Measurements from ENCODE around the gene TFCP2. TPM values are rescaled to one million over a fixed set of nuclear protein-coding genes. Genes with fewer than 3 reads are reported as not detected.

The TFCP2 gene
- total RNA-seq, 1 donor: 3.9 TPM

DNA sequence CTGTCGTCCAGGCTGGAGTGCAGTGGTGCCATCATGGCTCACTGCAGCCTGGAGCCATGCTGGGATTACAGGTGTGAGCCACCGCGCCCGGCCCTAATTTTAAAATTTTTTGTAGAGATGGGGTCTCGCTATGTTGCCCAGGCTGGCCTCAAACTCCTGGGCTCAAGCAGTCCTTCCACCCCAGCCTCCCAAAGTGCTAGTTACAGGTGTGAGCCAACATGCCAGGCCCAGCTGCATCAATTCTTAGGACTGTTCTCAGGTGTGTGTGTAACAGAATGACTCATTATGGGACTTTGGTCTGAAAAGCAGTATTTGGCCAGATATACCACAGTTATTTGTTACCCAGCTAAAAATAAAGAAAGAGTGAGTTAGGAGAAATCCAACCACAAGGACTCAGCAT, 107.4 kb downstream of the TFCP2 start:
- H3K9me3 ChIP-seq (ENCODE audit: low read depth, low read length): no peaks in the 10 kb centered on the region
- H3K27me3 ChIP-seq (ENCODE audit: insufficient read depth, low read length): no peaks in the 10 kb centered on the region
- no peak overlapping the region for H3K4me3 ChIP-seq (ENCODE audit: low read length)

DNA sequence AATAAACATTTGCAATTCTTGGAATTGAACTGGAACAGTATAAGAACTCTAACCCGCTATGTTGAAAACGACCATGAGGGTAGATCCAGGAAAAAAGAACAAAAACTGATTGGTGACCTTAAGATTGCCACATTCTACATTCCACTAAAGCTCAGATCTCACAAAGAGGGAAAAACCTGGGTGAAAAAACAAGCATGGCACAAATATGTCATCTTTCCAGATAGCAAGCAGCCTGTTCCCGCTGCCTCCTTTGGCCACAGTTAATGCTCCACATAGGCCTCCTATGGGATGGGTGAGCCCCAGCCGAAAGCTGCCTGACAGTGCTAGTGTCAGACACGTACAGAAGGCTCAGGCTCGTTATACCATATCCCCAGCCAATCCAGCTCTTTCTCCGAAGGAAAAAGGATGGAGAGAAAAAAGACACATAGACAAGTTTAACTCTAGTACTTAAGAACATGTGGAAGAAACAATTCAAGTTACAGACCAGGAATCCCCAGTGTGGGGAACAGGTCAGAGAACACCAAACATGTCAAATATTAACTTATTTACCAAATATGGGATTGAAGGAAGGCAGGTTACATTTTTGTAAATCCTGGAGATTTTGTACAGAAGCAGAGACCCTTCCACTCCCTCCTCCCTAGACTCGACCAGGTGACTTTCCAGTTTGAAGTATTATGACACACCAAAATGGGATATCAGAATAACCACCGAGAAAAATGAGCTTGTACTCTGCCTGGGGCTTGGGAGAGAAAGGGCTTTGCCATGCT, 110.1 kb downstream of the TFCP2 start:
- H3K9me3 ChIP-seq (ENCODE audit: low read depth, low read length): no peaks in the 10 kb centered on the region
- peaks cover 4% of the 10 kb centered on the region for H3K4me1 ChIP-seq (ENCODE audit: insufficient read depth, low read length)
- no peaks in the 10 kb centered on the region for H3K27me3 ChIP-seq (ENCODE audit: insufficient read depth, low read length)
- H3K4me3 ChIP-seq (ENCODE audit: low read length): no peak overlapping the region

More for the DNA sequence above, 107.4 kb downstream of the TFCP2 start:
- no peaks in the 10 kb centered on the region for H3K4me1 ChIP-seq (ENCODE audit: insufficient read depth, low read length)

DNA sequence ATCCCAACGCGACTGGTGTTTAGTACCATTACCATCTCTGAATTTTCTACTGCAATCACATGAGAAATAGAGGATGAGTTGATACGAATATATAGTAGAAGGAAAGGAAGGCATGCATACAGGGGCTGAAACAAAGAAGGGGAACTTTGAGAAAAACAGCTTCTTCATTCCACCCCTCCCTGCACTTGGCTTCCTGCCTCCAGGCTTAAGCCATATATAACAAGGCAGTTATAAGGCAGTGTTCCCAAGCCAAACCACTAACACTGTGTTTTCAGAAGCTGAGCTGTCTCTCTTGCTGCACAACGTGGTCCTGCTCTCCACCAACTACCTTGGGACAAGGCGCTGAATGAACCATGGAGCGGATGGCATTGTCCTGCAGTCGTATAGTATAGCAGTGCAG, 113.8 kb downstream of the TFCP2 start:
- Histone ChIP-seq H3K4me1 (ENCODE audit: insufficient read depth, low read length) (peaks cover 10% of the 10 kb centered on the region), H3K4me3 (ENCODE audit: low read length) (no peak overlapping the region), H3K27me3 (ENCODE audit: insufficient read depth, low read length) (no peaks in the 10 kb centered on the region), H3K9me3 (ENCODE audit: low read depth, low read length) (no peaks in the 10 kb centered on the region)

DNA sequence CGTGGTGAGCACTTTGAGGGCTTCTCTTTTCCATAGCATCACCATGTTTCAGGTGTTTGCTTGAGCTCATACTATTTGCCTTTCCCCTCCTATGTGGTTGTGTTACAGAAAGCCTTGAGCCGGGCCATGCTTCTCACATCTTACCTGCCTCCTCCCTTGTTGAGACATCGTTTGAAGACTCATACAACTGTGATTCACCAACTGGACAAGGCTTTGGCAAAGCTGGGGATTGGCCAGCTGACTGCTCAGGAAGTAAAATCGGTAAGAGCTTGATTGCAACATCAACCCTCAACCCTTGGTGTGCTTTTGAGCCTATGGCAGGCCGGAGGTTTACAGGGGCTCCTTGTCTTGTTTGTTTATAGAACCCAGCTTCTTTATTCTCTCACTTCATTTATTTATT, 116.7 kb downstream of the TFCP2 start:
- Histone ChIP-seq H3K4me3 (ENCODE audit: low read length) (no peak overlapping the region), H3K9me3 (ENCODE audit: low read depth, low read length) (no peaks in the 10 kb centered on the region), H3K27me3 (ENCODE audit: insufficient read depth, low read length) (no peaks in the 10 kb centered on the region), H3K4me1 (ENCODE audit: insufficient read depth, low read length) (peaks cover 10% of the 10 kb centered on the region)

DNA sequence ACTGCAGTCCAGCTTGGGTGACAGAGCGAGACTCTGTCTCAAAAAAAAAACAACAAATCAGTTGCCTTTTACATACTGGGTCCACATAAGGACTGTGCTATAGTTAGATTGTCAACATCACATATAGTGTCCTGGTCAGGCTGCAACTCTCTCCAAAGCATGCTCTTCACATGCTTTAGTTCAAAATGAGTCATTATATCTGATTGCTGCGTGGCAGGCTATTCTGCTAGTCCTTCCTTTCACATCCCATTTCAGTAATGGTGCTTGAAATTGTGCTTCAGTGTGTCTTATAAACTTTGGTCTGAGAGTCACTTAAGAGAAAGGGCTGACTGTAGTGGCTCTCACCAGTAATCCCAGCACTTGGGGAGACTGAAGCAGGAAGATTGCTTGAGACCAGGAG, 117.9 kb downstream of the TFCP2 start:
- H3K9me3 ChIP-seq (ENCODE audit: low read depth, low read length): no peaks in the 10 kb centered on the region
- no peak overlapping the region for H3K4me3 ChIP-seq (ENCODE audit: low read length)
- H3K4me1 ChIP-seq (ENCODE audit: insufficient read depth, low read length): peaks cover 10% of the 10 kb centered on the region
- H3K27me3 ChIP-seq (ENCODE audit: insufficient read depth, low read length): no peaks in the 10 kb centered on the region

DNA sequence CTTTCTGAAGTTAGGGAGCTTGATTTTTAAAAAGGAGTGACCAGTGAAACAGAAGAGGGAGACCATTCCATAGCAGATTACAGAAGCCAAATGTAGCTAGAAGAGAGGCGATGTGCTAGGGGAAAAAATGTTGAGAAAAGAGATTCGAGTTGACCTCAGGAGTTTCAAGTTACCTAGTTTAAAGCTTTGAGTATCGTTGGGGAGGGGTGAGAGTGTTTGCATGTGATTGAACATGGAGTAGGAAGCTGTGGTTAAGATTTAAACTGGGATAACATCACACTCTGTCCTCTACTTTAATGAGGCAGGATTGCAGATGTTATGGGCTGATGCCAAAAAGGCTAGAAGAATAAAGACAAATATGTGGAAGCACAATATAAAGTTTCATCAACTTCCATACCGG, 121.1 kb downstream of the TFCP2 start:
- peaks cover 23% of the 10 kb centered on the region for H3K4me1 ChIP-seq (ENCODE audit: insufficient read depth, low read length)
- H3K9me3 ChIP-seq (ENCODE audit: low read depth, low read length): no peaks in the 10 kb centered on the region
- no peaks in the 10 kb centered on the region for H3K27me3 ChIP-seq (ENCODE audit: insufficient read depth, low read length)
- no peak overlapping the region for H3K4me3 ChIP-seq (ENCODE audit: low read length)

DNA sequence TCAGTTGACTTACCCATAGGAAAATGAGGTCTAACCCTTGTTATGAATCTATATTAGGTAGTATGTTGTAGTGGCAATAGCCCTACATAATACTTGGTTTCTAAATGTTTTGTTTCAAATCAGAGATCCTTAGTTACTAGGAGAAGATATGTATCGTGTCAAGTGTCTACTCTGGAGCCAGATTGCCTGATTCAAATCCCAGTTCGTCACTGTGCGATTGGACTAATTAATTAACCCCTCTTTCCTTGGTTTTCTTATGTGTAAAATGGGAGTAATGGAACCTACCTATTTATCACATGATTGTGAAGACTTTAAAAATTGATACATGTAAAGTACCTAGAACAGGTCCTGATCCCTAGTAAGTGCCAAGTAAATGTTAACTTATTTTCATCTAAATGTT, 123.4 kb downstream of the TFCP2 start:
- no peak overlapping the region for H3K4me3 ChIP-seq (ENCODE audit: low read length)

DNA sequence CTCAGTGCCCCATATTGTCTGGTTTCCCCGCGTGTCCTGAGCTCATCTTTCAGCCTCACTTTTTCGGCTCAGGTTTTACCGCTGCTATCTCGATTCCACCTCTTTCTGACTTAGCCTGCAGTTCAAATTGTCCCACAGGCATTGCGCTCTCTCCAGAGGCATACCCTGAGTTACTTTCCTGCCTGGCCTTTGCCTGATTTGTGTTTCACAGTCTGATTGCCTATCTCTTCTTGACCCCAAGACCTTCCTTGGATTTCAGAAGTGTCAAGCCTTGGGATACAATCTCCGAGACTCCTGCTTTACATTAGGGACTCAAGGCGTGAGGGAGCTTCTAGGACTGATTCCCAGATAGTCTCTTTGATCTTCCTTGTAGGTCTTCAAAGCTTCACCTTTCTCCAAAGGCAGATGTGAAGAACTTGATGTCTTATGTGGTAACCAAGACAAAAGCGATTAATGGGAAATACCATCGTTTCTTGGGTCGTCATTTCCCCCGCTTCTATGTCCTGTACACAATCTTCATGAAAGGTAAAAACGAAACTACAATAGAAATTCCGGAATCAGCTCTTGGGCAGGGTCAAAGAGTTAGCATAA, 124.2 kb downstream of the TFCP2 start:
- no peaks in the 10 kb centered on the region for H3K9me3 ChIP-seq (ENCODE audit: low read depth, low read length)
- H3K27me3 ChIP-seq (ENCODE audit: insufficient read depth, low read length): no peaks in the 10 kb centered on the region
- H3K4me3 ChIP-seq (ENCODE audit: low read length): peak overlapping the region; percentile 69
- peaks cover 16% of the 10 kb centered on the region for H3K4me1 ChIP-seq (ENCODE audit: insufficient read depth, low read length)

More for the DNA sequence above, 123.4 kb downstream of the TFCP2 start:
- peaks cover 16% of the 10 kb centered on the region for H3K4me1 ChIP-seq (ENCODE audit: insufficient read depth, low read length)
- no peaks in the 10 kb centered on the region for H3K27me3 ChIP-seq (ENCODE audit: insufficient read depth, low read length)
- no peaks in the 10 kb centered on the region for H3K9me3 ChIP-seq (ENCODE audit: low read depth, low read length)

DNA sequence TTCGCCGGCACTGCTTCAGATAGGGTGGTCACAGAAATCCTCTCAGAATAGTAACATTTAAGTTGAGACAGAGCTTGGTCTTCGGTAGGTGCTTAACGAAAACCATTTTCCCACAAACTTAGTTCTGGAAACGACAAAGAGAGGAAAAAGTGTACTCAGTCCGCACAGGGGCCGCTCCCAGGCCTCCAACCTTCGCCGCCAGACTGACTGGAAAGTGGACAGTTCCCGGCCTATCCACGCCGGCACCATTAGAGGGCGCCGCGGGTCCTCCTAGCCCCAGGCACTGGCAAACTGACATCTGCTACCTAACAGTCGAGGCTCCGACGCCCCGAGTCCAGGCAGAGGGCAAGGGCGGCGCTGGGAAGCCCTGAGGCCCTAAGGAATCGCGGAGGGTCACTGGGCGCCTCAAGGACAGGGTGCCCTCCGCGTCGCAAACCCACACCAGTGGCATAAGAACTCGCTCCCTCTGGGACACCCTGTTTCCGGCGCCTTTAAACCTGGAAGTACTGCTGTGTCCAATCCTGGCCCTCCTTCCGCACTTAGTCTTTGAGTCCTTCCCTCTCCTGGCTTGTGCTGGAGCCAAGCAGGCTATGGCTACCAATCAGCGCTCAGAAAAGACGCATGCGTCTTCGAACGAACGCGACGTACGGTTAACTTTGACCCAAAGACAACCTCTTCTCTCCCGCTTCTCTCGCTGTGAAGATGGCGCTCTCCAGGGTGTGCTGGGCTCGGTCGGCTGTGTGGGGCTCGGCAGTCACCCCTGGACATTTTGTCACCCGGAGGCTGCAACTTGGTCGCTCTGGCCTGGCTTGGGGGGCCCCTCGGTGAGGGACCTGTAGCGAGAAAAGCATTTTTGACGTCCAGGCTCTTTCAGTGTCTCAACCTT, 125.0 kb downstream of the TFCP2 start, which contains the start of gene LETMD1:
Gene LETMD1, plus strand, starts transcription at position 673 of the 886 bp plus-strand sequence. Its CDS starts 30 bp downstream, at position 703.
- peak within 1 kb of the TSS; percentile 69 for H3K4me3 ChIP-seq (ENCODE audit: low read length)
- H3K9me3 ChIP-seq (ENCODE audit: low read depth, low read length): no peaks in the 10 kb centered on the region
- peaks cover 16% of the 10 kb centered on the region for H3K4me1 ChIP-seq (ENCODE audit: insufficient read depth, low read length)
- no peaks in the 10 kb centered on the region for H3K27me3 ChIP-seq (ENCODE audit: insufficient read depth, low read length)

Other genes with a start within 250 kb of the TFCP2 start
- gene HIGD1C, start 220.6 kb downstream of the TFCP2 start, total RNA-seq: not detected
- 51.2 TPM for gene SLC11A2, start 146.8 kb downstream of the TFCP2 start, total RNA-seq
- gene LETMD1, start 124.8 kb downstream of the TFCP2 start, total RNA-seq: 63.4 TPM
- gene CSRNP2, start 89.5 kb downstream of the TFCP2 start, total RNA-seq: 7.7 TPM
- 5.5 TPM for gene POU6F1, start 44.9 kb upstream of the TFCP2 start, total RNA-seq
- gene DAZAP2, start 65.7 kb upstream of the TFCP2 start, total RNA-seq: 779 TPM
- 3.0 TPM for gene SMAGP, start 97.3 kb upstream of the TFCP2 start, total RNA-seq
- 211 TPM for gene BIN2, start 151.0 kb upstream of the TFCP2 start, total RNA-seq
- not detected for gene CELA1, start 173.5 kb upstream of the TFCP2 start, total RNA-seq
- 11.3 TPM for gene GALNT6, start 218.3 kb upstream of the TFCP2 start, total RNA-seq

All from mononuclear cell (primary cell).